HG02973 (cell line): Measurements from ENCODE around the gene DNAJC7.

Source experiments
- ATAC-seq: cut with Tn5 transposase; IDR thresholded peaks from one replicate; pipeline ENCODE4 v1.9.1; 2021; ENCODE audit warnings: moderate library complexity; ENCODE audit not compliant: unreplicated experiment

Gene DNAJC7, protein sequence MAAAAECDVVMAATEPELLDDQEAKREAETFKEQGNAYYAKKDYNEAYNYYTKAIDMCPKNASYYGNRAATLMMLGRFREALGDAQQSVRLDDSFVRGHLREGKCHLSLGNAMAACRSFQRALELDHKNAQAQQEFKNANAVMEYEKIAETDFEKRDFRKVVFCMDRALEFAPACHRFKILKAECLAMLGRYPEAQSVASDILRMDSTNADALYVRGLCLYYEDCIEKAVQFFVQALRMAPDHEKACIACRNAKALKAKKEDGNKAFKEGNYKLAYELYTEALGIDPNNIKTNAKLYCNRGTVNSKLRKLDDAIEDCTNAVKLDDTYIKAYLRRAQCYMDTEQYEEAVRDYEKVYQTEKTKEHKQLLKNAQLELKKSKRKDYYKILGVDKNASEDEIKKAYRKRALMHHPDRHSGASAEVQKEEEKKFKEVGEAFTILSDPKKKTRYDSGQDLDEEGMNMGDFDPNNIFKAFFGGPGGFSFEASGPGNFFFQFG

DNA sequence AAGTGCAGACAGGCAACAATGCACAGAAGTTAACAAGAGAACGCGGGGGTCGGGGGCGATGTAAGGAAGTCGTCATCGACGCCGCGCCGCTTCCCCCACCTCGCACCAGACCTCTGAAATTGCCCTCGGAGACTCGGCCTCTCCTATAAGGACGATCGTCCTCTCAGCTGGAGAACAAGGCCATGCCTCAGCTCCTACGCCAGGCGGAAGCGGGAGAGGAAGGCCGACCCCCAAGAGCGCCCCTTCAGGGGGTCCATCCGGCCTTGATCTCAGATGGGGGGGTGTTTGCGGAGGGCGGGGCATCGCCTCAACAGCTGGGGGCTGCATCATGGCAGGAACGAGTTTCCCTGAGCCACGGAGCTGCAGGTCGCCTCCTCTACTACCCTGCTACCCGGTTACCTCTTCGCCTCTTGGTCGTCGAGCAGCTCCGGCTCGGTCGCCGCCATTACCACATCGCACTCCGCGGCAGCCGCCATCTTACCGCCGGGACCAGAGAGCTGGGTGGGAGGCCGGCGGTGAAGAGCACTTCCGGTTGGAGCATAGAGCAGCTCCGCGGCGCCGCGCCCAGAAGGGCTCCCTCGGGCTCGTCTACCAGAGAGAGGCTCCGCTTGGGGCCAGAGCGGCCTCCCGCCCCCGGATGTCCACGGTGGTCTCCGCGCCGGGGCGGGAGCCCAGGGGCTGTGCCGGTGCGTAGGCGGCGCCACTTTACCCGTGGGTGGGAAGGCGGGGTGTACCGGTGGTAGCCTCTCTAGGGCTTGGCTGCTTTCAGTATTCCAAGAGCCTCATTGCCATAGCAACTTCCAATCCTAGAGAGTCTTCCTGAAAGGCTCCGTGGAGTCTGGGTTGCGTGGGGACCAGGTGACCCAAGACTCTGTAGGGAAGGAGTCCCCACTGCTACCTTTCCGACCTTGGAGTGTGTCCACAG lies at the start of gene DNAJC7:
DNAJC7 (minus strand) TSS at position 499 of the 925 bp plus-strand sequence; CDS start at position 476, 23 bp downstream.
- peak; percentile 72 for ATAC-seq

DNA sequence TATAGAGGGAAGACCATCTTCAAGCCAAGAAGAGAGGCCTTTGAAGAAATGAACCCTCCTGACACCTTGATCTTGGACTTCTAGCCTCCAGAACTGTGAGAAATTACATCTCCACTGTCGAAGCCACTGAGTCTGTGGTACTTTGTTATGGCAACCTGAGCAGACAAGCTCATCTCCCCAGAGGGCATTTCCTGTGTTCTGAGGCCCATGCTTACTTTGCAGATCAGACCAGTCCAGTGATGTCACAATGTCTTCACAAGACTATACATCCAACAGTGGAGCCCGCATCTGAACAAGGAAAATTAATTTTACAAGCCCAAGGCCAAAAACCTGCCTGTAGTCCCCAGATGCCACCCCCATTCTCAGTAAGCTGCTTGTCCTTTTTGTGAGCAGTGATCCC lies 48.0 kb upstream of the DNAJC7 start:
- ATAC-seq = no peak

DNA sequence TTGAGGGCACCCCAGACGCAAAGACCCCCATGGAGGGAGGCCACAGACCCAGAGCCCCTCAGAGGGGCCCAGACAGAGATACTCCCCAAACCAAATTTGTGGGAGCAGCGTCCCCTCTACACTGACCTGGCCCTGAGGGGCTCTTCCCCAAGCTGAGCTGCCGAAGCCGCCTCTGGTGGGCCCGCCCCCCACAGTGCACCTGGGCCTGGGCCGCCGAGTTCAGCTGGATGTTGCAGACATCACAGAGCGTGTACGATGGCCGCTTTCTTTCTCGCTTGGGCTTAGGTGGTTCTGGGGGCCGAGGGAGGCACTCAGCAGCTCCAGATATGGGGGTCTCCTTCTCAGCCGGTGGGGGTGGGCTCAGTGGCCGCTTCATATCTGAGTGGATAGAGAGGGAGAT lies 45.4 kb upstream of the DNAJC7 start:
- ATAC-seq = no peak

DNA sequence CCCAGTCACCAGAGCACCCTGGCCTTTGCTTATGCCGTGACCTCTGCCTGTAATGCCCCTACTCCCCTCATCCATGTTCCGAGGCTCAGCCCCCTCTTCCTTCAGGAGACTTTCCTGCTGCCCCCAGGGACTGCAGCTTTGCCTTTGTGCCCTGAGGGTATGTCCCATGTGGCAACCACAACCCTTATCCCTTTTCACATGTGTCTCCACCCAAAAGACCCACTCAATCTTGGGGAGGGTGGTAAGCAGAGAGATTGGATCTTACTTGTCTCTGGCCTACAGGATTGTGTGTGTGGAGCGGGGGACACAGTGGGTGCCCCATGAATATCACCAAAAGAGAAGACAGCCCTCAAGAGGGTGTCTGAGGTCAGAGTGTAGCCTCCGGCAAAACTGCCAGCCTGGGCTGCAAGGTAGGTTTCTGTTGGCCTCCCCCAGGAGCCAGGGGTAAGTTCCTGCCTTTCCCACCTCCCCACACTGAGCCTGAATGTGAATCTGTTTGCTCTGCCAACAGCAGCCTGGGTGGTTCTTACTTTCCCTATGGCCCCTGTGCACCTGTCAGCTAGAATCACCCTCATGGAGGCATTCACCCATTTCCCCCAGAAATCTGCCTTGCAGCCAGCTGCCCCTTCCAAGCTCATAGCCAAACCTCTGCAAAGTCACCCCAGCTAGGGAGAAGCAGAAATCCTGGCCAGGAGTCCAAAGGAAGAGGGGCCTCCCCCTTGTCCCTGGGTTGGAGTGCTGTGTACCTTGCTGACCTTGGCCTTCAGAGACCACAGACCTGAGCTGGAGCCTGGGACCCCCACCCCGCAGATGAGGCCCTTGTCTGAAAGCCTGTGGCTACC lies 44.6 kb upstream of the DNAJC7 start:
- no peak for ATAC-seq

DNA sequence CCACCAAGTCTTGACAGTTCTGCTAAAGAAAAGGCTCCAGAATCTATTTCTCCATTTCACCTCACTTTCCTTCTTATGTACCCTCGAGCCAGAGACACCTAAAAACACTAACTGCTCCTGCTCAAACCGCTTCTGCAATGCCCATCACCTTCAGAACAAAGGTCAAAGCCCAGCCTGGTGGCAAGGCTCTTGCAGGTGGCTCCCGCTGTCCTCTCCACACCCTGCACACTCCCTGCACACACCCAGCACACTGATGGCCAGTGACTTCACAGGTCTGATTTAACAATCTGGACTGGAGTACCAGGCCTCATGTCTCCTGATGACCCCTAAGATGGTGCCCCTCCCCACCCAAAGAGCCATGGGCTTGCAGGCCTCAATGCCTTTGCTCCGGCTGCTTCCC lies 43.0 kb upstream of the DNAJC7 start:
- ATAC-seq = no peak

DNA sequence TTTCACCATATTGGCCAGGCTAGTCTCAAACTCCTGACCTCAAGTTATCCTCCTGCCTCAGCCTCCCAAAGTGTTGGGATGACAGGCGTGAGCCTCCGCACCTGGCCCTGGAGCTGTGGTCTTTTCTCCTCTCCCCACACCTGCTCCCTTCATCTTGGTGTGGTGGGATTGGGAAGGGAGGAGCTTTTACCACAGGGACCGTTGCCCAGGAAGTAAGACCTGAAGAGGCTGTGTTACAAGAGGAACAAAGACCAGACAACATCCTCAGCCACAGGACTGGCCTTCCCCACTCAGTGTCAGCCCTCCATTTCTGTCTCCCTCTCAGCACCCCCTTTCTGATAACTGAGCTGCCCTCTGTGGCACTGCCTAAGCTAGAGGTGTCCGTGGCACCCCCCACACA lies 42.6 kb upstream of the DNAJC7 start:
- ATAC-seq = no peak

DNA sequence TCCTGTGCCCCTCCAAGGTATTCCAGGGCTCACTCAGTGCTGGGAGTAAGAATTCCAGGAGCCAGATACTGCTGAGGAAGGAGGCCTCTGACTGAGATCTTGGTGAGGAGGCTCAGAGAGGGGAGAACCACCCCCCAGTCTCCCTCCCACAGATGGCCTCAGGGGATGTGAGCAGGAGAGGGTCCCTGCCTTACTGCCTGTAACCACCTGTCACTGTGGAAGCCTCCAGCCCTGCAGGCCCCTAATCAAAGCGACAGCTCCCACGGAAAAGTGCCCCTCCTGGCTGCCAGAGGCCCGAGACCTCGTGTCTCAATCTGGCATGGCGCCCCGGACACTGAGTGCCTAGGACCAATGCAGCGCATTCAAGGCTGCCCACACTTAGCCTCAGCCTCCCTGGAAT lies 40.8 kb upstream of the DNAJC7 start:
- ATAC-seq = no peak

DNA sequence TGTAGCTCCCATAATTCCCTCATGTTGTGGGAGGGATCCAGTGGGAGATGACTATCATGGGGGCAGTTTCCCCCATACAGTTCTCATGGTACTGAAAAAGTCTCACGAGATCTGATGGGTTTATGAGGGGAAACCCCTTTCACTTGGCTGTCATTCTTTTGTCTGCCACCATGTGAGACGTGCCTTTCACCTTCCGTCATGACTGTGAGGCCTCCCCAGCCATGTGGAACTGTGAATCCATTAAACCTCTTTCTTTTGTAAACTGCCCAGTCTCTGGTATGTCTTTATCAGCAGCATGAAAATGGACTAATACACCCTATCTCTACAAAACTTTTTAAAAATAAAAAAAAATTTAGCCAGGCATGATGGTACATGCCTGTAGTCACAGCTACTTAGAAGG lies 39.4 kb upstream of the DNAJC7 start:
- ATAC-seq = no peak

DNA sequence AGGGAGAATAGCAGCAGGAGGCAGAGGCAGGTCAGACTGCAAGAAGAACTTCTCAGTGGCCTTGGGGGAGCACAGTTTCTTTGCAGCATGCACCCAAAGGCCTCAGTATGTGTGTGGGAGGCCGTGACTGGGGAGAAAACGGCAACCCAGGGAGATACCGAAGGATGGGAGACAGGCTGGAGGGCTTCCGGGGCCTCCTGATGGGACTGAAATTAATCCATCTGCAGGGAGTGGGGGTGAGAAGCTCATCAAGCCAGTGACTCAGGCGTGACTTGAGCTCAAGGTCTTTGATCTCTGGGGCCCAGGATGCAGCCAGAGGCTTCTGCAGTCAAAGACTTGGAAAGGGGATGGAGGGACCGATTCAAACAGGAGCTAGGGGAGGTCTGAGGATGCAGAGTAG lies 38.3 kb upstream of the DNAJC7 start:
- no peak for ATAC-seq

DNA sequence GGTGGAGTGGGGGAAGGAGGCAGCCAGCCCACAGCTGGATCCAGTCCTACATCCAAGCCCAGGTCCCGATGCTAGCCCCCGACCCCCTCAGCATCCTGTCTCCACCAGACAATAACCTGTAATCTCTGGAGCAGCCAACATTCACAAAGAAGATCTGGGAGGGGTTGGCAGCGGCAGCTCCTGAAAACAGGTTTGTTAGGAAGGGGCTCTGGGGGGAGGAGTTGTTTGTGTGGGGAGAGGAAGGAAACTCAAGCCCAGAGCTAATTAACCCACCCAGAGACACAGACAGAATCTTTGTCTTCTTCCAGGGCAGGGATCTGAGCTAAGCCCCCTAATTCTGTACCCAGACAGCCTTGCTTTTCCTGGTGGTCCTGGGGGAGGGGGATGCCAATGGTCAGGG lies 37.8 kb upstream of the DNAJC7 start:
- no peak for ATAC-seq

DNA sequence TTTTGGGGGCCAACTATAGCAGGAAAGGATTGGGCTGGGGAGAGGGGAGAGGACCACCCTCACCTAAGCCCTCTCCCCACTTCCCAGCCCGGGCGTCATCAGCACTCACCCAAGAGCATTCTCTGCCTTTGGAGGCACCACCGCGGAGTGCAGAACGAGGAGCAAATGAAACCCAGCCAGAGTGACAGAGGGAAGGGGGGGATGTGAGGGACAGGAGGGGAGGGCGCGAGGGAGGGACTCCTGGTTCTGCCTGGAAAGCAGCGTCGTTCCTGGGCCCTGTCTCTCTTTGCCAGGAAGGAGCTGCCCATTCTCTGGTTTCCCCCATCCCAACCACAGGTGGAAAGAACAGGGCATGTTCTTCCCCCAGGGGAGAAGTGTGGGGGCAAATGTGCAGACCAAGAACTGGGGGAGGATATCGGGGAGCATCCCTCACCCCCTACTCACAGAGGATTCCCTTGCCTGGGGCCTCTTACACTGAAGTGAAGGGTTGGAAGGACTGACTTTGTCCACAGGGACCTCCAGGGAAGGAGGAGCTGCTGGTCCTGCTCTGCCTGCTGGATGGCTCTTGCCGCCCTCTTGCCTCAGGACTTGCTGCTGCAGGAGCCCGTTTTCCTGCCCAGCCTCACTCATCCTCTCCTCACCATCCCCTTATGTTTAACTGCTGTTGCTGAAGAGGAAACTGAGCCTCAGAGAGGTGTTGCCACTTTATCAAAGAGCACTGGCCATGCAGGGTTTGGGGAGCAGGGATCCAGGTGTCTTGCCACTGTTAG lies 36.7 kb upstream of the DNAJC7 start:
- no peak for ATAC-seq

DNA sequence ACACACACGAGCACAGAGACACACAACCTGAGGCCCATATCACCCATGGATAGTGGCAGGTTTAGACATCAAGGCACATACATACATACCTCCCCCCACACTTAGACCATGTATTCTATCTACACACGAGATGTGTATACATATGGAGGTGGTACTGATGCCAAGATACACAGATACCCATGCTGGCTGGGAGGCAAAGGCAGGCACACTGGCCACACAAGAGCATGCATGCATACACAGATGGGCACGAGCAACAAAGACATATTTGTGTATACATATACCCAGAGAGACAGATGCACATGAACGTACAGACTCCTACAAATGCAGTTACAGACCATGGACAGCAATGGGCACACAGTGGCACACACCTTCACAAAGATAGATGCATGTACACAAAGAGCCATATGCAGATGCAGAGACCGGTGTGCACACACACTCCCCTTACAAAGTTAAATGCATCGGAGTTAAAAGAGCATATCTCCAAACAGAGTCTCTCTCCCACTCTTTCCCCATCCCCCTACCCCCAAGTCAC lies 35.2 kb upstream of the DNAJC7 start:
- ATAC-seq = no peak

DNA sequence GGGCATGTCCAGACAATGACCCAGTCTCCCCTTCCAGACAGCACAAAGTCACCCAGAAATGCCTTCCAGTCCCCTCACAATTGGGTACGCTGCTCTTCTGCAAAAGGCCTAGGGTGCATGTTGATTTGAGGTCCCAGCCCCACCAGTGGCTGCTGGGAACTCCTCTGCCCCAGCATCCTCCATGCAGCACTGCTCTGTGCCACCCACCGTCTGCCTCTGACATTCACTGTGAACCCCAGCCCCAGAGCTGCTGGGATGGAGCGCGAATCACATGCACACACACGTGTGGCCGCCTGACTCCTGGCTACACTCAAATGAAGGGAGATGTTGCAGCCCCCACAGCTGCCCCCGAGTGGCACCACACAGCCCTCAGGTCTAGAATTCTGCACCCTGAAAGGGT lies 34.4 kb upstream of the DNAJC7 start:
- ATAC-seq = no peak

DNA sequence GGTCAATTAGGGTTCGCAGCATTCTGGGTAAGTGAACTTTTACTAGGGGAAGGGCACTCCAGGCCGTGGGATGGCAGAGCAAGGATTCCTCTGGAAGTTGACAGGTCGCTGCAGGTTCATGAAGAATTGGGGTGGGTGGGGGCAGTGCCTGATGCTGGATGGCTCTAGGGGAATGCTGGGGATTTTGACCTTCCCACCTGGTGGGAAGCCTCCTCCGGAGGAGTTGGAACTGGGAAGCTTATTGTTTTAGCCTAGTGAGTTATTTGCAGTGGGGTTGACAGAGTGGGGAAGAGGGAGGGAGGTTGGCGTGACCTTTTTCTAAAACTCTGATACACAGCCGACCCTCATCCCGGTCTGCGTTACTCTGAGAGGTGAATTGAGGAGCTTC lies 33.8 kb upstream of the DNAJC7 start:
- no peak for ATAC-seq

DNA sequence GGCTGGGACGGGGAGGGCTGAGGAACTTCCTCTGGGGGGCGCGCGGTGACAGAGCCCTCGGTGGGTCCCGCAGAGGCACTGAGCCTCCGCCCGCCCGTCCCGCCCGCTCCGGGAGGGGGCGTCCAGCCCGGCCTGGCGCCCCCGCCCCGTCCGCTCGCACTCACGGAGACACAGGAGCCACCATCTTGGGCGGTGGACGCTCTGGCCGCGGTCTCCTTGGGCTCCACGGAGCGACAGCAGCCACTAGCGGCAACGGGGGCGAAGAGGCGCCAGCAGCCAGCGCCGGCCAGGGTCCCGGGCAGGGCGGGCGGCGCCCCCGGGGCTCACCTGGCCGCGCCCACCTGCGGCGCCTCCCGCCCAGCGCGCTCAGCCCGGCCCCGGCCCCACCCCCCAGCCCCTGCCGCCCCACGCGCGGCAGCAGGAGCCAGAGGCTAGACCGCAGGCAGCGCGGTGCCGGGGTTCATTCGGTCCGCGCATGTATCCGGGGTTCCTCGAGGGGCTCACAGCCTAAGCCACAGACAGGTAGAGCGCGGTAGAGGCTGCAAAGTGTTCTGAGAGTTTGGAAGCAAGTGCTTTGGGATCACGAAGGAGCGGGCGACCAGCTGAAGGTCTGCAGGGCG lies 33.3 kb upstream of the DNAJC7 start, which contains the start of gene C17orf113:
C17orf113 (minus strand) TSS at position 209 of the 620 bp plus-strand sequence. CDS start 7,225 bp downstream, outside the sequence.
- no peak for ATAC-seq

DNA sequence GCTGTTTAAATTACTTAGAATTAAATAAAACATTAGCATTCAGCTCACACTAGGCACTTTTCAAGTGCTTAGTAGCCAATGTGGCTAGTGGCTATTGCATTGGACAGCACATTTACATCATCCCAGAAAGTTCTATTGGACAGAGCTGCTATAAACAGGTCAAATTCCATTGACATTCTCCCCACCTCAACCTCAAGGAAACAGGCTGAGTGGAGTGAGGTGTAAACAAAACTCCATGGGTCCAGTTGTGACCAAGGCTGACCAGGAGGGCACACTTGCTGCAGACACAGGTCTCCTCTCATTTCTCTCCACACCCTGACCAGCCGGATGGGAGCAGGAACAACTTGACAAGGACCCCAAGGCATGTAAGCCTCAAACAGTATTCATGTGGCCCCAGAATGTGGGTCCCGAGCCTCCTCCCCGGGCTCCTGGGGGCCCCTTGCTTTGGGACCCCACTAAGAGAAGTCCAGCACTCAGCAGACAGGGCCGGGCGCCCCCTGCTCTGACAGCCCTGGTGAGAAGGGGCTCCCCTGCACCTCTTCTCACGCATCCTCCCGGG lies 32.7 kb upstream of the DNAJC7 start:
- no peak for ATAC-seq

DNA sequence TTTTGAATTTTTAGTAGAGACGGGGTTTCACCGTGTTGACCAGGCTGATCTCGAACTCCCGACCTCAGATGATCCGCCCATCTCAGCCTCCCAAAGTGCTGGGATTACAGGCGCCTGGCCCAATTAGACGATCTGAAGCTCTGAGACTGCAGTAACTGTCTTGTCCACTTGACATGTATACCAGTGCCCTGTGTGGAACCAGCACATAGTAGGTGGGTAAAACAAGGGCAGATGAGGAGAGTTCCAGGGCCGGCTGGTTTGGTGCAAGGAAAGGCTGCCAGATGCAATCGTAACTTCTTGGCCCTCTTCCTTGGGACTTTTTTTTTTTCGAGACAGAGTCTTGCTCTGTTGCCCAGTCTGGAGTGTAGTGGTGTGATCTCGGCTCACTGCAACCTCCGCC lies 30.1 kb upstream of the DNAJC7 start:
- no peak for ATAC-seq

DNA sequence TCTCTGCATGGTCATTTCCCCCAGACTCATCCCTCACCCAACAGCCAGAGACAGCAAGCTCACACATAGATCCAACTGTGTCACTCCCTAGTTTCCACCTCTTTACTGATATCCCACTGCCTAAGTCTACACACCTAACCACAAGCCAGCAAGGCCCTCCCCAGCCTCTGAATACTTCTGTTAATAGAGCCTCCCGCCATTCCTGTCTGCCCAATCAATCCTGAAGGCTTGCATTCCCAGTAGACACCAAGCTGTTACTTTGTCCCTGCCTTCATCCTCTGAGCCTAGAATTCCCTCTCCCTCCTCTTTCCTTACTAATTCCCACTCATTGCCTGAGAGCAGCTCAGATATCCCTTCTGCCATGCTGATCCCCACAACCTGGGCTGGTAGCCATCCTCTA lies 28.5 kb upstream of the DNAJC7 start:
- ATAC-seq = no peak
